ENCODE results near the gene PDCD11.
A peak's percentile ranks its signal among the peaks of the same experiment; 100 is the strongest.

The PDCD11 gene

GRCh38 chr10:103454026-103454425 lies 57.6 kb downstream of the PDCD11 start:
- CTCF ChIA-PET = interaction anchor here (0.6 to 1.3 kb wide), 5 partner anchors 27 to 1284 kb away, joined by 3 to 4 read pairs (median 3); no protein-coding TSS in a partner anchor

DNA sequence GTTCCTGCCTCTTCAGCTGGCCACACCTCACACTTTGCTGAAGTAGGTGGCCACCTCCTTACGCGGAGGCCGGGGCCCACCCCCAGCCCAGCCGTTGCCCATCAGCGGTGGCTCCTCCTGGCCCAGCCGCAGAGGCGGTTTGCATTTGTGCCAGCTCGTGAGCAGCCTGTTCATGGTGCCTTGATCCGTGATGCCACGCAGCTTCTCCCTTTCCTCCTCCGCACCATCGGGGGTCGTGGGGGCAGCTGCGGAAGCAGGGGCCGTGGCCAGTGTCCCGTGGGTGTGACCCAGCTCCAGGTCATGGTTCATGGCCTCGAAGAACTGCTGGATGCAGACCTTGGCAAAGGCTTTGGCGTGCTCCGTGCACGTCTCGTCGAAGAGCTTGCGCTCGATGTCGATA lies 58.8 kb downstream of the PDCD11 start:
- H3K9me3 ChIP-seq (ENCODE audit: control insufficient read depth, insufficient read depth, low read depth, low read length) = no peaks in the 10 kb centered on the region
- ChIA-PET CTCF (interaction anchor here (0.9 to 1.0 kb wide), 2 partner anchors 20 to 28 kb away, joined by 4 read pairs; no protein-coding TSS in a partner anchor), POLR2A (no interaction called here)
- H3K4me1 ChIP-seq (ENCODE audit: control insufficient read depth, insufficient read depth, low read length) = peaks cover 9% of the 10 kb centered on the region
- peaks cover 0 to 6% of the 10 kb centered on the region in 2 experiments; a peak in 1 of 3 replicates for H3K36me3 ChIP-seq (ENCODE audit: control insufficient read depth in 2 of 2, insufficient read depth in 1 of 2, low read length in 2 of 2)
- H3K27ac ChIP-seq (ENCODE audit: extremely low read depth, low read depth, low read length) = no peak overlapping the region
- TF ChIP-seq EGR2 (tag by site-specific recombination; IDR thresholded peaks at IDR 0.05; ENCODE audit: low read depth) (peak; percentile 44; the same call in 1 of the 2 replicates), ZFHX2 (tag by site-specific recombination; conservative IDR thresholded peaks at IDR 0.05) (peak; percentile 56), ZFP69B (tag by site-specific recombination; IDR thresholded peaks at IDR 0.05) (0 out of 2 replicates have a peak, but pooled peaks have one; percentile 36), ZNF530 (tag by site-specific recombination; IDR thresholded peaks at IDR 0.05; ENCODE audit: low read depth) (no peak)
- TF ChIP-seq, protein P1, sequence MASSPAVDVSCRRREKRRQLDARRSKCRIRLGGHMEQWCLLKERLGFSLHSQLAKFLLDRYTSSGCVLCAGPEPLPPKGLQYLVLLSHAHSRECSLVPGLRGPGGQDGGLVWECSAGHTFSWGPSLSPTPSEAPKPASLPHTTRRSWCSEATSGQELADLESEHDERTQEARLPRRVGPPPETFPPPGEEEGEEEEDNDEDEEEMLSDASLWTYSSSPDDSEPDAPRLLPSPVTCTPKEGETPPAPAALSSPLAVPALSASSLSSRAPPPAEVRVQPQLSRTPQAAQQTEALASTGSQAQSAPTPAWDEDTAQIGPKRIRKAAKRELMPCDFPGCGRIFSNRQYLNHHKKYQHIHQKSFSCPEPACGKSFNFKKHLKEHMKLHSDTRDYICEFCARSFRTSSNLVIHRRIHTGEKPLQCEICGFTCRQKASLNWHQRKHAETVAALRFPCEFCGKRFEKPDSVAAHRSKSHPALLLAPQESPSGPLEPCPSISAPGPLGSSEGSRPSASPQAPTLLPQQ (tag by site-specific recombination; IDR thresholded peaks at IDR 0.05) = peak; percentile 43; the same call in 1 of the 2 replicates
- no peak overlapping the region for H3K4me3 ChIP-seq (ENCODE audit: low read depth, low read length)

More at GRCh38 chr10:103454026-103454425, 57.6 kb downstream of the PDCD11 start:
- Histone ChIP-seq H3K36me3 (ENCODE audit: control insufficient read depth in 2 of 2, insufficient read depth in 1 of 2, low read length in 2 of 2) (peaks cover 0 to 18% of the 10 kb centered on the region in 2 experiments; a peak in 1 of 3 replicates), H3K4me1 (ENCODE audit: control insufficient read depth, insufficient read depth, low read length) (peaks cover 9% of the 10 kb centered on the region), H3K9me3 (ENCODE audit: control insufficient read depth, insufficient read depth, low read depth, low read length) (no peaks in the 10 kb centered on the region), H3K27ac (ENCODE audit: extremely low read depth, low read depth, low read length) (no peak overlapping the region), H3K4me3 (ENCODE audit: low read depth, low read length) (no peak overlapping the region)
- POLR2A ChIA-PET = interaction anchor here (0.8 kb wide), 1 partner anchor 11 kb away, joined by 4 read pairs; no protein-coding TSS in a partner anchor
- TF ChIP-seq ZNF791 (tag by site-specific recombination; IDR thresholded peaks at IDR 0.05) (no peak), ZNF704 (tag by site-specific recombination; IDR thresholded peaks at IDR 0.05) (no peak), ZNF777 (tag by site-specific recombination; IDR thresholded peaks at IDR 0.05; ENCODE audit: borderline replicate concordance) (no peak), ZFP37 (tag by site-specific recombination; IDR thresholded peaks at IDR 0.05) (no peak), KLF9 (tag by site-specific recombination; IDR thresholded peaks at IDR 0.05; ENCODE audit: low read depth) (no peak)

DNA sequence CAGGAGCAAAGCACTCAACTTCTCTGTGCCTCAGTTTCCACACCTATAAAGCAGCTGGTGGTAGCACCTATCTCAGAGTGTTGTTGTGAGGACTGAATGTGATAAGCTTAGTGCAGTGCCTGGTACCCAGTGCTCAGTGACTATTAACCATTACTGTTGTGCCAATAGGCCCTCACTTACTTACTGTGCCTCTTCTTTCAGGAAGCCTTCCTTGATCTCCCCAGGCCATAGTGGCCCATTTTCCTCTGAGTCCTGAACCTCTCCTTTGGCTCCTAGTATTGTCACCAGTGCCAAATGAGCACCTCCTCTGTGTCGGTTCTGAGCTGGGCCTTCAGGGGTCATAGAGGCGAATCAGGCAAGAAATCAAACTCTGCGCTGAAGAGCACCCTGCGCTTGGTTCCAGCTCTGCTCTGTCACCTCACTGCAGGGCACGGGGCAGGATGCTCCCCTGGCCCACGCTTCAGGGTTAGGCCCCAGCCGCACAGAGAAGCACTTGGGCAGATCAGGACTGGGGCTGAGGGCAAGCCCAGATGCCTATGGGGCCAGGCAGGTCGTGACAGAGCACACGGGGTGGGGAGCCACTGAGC lies 59.7 kb downstream of the PDCD11 start:
- Histone ChIP-seq H3K27ac (ENCODE audit: extremely low read depth, low read depth, low read length) (no peak overlapping the region), H3K4me1 (ENCODE audit: control insufficient read depth, insufficient read depth, low read length) (peaks cover 4% of the 10 kb centered on the region), H3K4me3 (ENCODE audit: low read depth, low read length) (no peak overlapping the region), H3K36me3 (ENCODE audit: control insufficient read depth in 2 of 2, insufficient read depth in 1 of 2, low read length in 2 of 2) (no peaks in the 10 kb centered on the region), H3K9me3 (ENCODE audit: control insufficient read depth, insufficient read depth, low read depth, low read length) (no peaks in the 10 kb centered on the region)
- CTCF ChIA-PET = interaction anchor here (0.9 to 1.0 kb wide), 2 partner anchors 19 to 27 kb away, joined by 4 read pairs; no protein-coding TSS in a partner anchor
- POLR2A ChIA-PET = interaction anchor here (0.6 kb wide), 1 partner anchor 64 kb away, joined by 3 read pairs; no protein-coding TSS in a partner anchor
- TF ChIP-seq PRDM4 (tag by site-specific recombination; IDR thresholded peaks at IDR 0.05) = no peak
- no peak for TF ChIP-seq ZNF529 (tag by site-specific recombination; IDR thresholded peaks at IDR 0.05; ENCODE audit: insufficient replicate concordance)
- no peak for TF ChIP-seq PRDM2 (tag by site-specific recombination; IDR thresholded peaks at IDR 0.05; ENCODE audit: borderline replicate concordance)
- no peak for TF ChIP-seq ZNF473 (tag by site-specific recombination; IDR thresholded peaks at IDR 0.05)
- TF ChIP-seq, protein P1 (tag by site-specific recombination; IDR thresholded peaks at IDR 0.05) = no peak
- TF ChIP-seq IKZF3 (tag by site-specific recombination; IDR thresholded peaks at IDR 0.05) = no peak
